Neural cell (in vitro differentiated cells): Measurements from ENCODE around the gene FSIP1. TPM values are rescaled to one million over a fixed set of nuclear protein-coding genes. Genes with fewer than 3 reads are reported as not detected.

Experiments
- H2AFZ ChIP-seq: fragments of 200-600, 300-800 bp; sonication (generic), shearing (Covaris generic); 2 replicates; pipeline ENCODE4 v1.6.0; 2014; ENCODE audit warnings: low read depth, mild to moderate bottlenecking, antibody characterized with exemption, low read length, moderate library complexity
- H3F3A ChIP-seq: fragments of 200-600 bp; shearing (Covaris generic); 2 replicates; pipeline ENCODE4 v1.6.1; 2016; ENCODE audit warnings: mild to moderate bottlenecking, moderate library complexity, mixed read lengths, antibody characterized with exemption, low read length; ENCODE audit not compliant: insufficient read depth, poor library complexity, severe bottlenecking
- H3K27ac ChIP-seq: fragments of 200-600, 300-800 bp; sonication (generic), shearing (Covaris generic); 2 replicates; pipeline ENCODE4 v1.5.1; 2014; ENCODE audit warnings: mild to moderate bottlenecking, low read length, moderate library complexity
- H3K27me3 ChIP-seq: fragments of 300-800, 200-600 bp; sonication (generic), shearing (Covaris generic); 2 replicates; pipeline ENCODE4 v1.6.0; 2014; ENCODE audit warnings: mild to moderate bottlenecking, low read depth, low read length, moderate library complexity; ENCODE audit not compliant: insufficient read depth
- H3K36me3 ChIP-seq: fragments of 300-800, 200-600 bp; sonication (generic), shearing (Covaris generic); 2 replicates; pipeline ENCODE4 v1.5.1; 2014; ENCODE audit warnings: mild to moderate bottlenecking, antibody characterized with exemption, low read length, moderate library complexity; ENCODE audit not compliant: insufficient read depth
- H3K4me2 ChIP-seq: fragments of 300-800, 200-600 bp; sonication (generic), shearing (Covaris generic); 2 replicates; pipeline ENCODE4 v1.6.0; 2014; ENCODE audit warnings: mild to moderate bottlenecking, low read length
- H3K4me3 ChIP-seq: fragments of 300-800, 200-600 bp; sonication (generic), shearing (Covaris generic); 2 replicates; pipeline ENCODE4 v1.5.1; 2014; ENCODE audit warnings: mild to moderate bottlenecking, low read length, moderate library complexity
- H3K79me2 ChIP-seq: fragments of 200-600 bp; shearing (Covaris generic); replicated peaks from 2 replicates; pipeline ENCODE4 v1.6.0; 2014; ENCODE audit warnings: mild to moderate bottlenecking, low read length, moderate library complexity; ENCODE audit not compliant: insufficient read depth
- H3K9ac ChIP-seq: fragments of 300-800, 200-600 bp; sonication (generic), shearing (Covaris generic); 2 replicates; pipeline ENCODE4 v1.6.1; 2016; ENCODE audit warnings: mild to moderate bottlenecking, low read length, mixed read lengths
- H3K9me2 ChIP-seq: fragments of 200-600 bp; shearing (Covaris generic); 2 replicates; pipeline ENCODE4 v1.6.1; 2016; ENCODE audit warnings: mild to moderate bottlenecking, low read length, mixed read lengths; ENCODE audit not compliant: insufficient read depth
- H3K9me3 ChIP-seq: fragments of 200-600, 300-800 bp; sonication (generic), shearing (Covaris generic); 2 replicates; pipeline ENCODE4 v1.6.1; 2016; ENCODE audit warnings: mild to moderate bottlenecking, mixed run types, low read length, moderate library complexity, mixed read lengths
- H4K20me1 ChIP-seq: fragments of 200-600 bp; shearing (Covaris generic); 2 replicates; pipeline ENCODE4 v1.6.1; 2016; ENCODE audit warnings: mild to moderate bottlenecking, mixed run types; ENCODE audit not compliant: insufficient read depth
- EP300 ChIP-seq: fragments of 450-650 bp; conservative IDR thresholded peaks from 2 replicates; pipeline ENCODE4 v1.6.1; 2014; ENCODE audit warnings: antibody characterized with exemption, mild to moderate bottlenecking, moderate library complexity; ENCODE audit not compliant: poor library complexity, severe bottlenecking
- EZH2 ChIP-seq: fragments of 200-600, 300-800 bp; shearing (Covaris generic), sonication (generic); IDR thresholded peaks from 2 replicates; pipeline ENCODE4 v1.6.1; 2014; ENCODE audit warnings: antibody characterized with exemption, low read length, borderline replicate concordance, mild to moderate bottlenecking; ENCODE audit not compliant: insufficient read depth, poor library complexity, severe bottlenecking
- MXI1 ChIP-seq: fragments of 450-650 bp; conservative IDR thresholded peaks from 2 replicates; pipeline ENCODE4 v1.6.1; 2014; ENCODE audit warnings: antibody characterized with exemption, mild to moderate bottlenecking; ENCODE audit not compliant: poor library complexity, severe bottlenecking
- POLR2AphosphoS5 ChIP-seq: IDR thresholded peaks from 2 replicates; pipeline ENCODE4 v1.6.1; 2012
- RAD21 ChIP-seq: fragments of 450-650 bp; conservative IDR thresholded peaks from 2 replicates; pipeline ENCODE4 v1.6.1; 2014; ENCODE audit warnings: antibody characterized with exemption, mild to moderate bottlenecking, moderate library complexity
- SMC3 ChIP-seq: fragments of 450-650 bp; conservative IDR thresholded peaks from 2 replicates; pipeline ENCODE4 v1.6.1; 2014; ENCODE audit warnings: antibody characterized with exemption, mild to moderate bottlenecking, moderate library complexity; ENCODE audit not compliant: poor library complexity
- TAF1 ChIP-seq: IDR thresholded peaks from 2 replicates; pipeline ENCODE4 v1.6.1; 2012; ENCODE audit warnings: low read depth
- polyA plus RNA-seq: library from polyadenylated mRNA; depleted of rRNA; stranded (reverse); fragments of >200 nt; gene quantifications from 2 replicates; pipeline ENCODE4 v1.2.3, GENCODE V29; 2014
- TF ChIP-seq, protein P1 (sequence below): IDR thresholded peaks from 2 replicates; pipeline ENCODE4 v1.6.1; 2012; ENCODE audit warnings: borderline replicate concordance
- TF ChIP-seq, protein P2 (sequence below): fragments of 450-650 bp; IDR thresholded peaks from 2 replicates; pipeline ENCODE4 v1.5.1; 2014; ENCODE audit warnings: antibody characterized with exemption, mild to moderate bottlenecking, moderate library complexity; ENCODE audit not compliant: poor library complexity, severe bottlenecking

FSIP1 gene
- polyA plus RNA-seq, 1 donor from 2014 or later = 3.8 TPM

DNA sequence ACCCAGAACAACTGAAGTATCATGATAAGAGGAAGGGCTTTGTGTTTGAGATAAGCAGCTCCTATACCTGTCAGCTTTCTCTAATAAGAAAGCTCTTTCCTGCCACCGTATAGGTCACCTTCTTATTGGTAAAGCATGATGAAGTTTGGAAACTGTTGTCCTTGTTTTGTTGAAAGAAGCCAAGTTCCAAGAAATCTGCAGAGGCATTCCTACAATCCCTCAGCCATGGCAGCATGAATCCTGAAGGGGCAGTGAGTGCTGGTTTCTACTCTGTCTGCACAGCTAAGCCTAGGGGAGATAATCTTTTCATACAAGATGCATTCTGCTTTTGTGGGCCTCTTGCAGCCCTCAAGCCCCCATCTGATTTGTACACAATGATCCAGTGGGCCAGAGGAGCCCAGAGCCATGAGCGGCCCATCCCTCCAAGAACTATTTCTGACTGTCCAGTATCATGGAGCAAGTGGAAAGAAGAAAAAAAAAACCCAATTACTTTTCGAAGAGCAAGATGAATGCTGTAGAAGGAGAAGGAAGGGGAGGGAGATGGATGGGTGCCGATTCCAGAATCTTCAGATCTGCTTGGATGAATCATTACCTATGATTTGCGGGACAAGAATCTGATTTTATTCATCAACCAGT, 203.7 kb downstream of the FSIP1 start:
- Histone ChIP-seq H3K9me3 (no peaks in the 10 kb centered on the region), H3K36me3 (no peaks in the 10 kb centered on the region), H3K27ac (no peak overlapping the region), H3K4me2 (no peak overlapping the region), H4K20me1 (no peaks in the 10 kb centered on the region), H3K27me3 (peaks cover 31% of the 10 kb centered on the region), H3K9me2 (no peaks in the 10 kb centered on the region), H3K9ac (no peak overlapping the region), H2AFZ (no peak overlapping the region), H3K79me2 (peaks cover 4% of the 10 kb centered on the region), H3F3A (no peaks in the 10 kb centered on the region), H3K4me3 (no peak overlapping the region)
- TF ChIP-seq, protein P1, sequence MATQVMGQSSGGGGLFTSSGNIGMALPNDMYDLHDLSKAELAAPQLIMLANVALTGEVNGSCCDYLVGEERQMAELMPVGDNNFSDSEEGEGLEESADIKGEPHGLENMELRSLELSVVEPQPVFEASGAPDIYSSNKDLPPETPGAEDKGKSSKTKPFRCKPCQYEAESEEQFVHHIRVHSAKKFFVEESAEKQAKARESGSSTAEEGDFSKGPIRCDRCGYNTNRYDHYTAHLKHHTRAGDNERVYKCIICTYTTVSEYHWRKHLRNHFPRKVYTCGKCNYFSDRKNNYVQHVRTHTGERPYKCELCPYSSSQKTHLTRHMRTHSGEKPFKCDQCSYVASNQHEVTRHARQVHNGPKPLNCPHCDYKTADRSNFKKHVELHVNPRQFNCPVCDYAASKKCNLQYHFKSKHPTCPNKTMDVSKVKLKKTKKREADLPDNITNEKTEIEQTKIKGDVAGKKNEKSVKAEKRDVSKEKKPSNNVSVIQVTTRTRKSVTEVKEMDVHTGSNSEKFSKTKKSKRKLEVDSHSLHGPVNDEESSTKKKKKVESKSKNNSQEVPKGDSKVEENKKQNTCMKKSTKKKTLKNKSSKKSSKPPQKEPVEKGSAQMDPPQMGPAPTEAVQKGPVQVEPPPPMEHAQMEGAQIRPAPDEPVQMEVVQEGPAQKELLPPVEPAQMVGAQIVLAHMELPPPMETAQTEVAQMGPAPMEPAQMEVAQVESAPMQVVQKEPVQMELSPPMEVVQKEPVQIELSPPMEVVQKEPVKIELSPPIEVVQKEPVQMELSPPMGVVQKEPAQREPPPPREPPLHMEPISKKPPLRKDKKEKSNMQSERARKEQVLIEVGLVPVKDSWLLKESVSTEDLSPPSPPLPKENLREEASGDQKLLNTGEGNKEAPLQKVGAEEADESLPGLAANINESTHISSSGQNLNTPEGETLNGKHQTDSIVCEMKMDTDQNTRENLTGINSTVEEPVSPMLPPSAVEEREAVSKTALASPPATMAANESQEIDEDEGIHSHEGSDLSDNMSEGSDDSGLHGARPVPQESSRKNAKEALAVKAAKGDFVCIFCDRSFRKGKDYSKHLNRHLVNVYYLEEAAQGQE = no peak
- TF ChIP-seq EZH2 (no peak), RAD21 (no peak), EP300 (no peak), MXI1 (no peak), TAF1 (no peak), POLR2AphosphoS5 (no peak), SMC3 (no peak)
- TF ChIP-seq, protein P2, sequence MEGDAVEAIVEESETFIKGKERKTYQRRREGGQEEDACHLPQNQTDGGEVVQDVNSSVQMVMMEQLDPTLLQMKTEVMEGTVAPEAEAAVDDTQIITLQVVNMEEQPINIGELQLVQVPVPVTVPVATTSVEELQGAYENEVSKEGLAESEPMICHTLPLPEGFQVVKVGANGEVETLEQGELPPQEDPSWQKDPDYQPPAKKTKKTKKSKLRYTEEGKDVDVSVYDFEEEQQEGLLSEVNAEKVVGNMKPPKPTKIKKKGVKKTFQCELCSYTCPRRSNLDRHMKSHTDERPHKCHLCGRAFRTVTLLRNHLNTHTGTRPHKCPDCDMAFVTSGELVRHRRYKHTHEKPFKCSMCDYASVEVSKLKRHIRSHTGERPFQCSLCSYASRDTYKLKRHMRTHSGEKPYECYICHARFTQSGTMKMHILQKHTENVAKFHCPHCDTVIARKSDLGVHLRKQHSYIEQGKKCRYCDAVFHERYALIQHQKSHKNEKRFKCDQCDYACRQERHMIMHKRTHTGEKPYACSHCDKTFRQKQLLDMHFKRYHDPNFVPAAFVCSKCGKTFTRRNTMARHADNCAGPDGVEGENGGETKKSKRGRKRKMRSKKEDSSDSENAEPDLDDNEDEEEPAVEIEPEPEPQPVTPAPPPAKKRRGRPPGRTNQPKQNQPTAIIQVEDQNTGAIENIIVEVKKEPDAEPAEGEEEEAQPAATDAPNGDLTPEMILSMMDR = no peak

DNA sequence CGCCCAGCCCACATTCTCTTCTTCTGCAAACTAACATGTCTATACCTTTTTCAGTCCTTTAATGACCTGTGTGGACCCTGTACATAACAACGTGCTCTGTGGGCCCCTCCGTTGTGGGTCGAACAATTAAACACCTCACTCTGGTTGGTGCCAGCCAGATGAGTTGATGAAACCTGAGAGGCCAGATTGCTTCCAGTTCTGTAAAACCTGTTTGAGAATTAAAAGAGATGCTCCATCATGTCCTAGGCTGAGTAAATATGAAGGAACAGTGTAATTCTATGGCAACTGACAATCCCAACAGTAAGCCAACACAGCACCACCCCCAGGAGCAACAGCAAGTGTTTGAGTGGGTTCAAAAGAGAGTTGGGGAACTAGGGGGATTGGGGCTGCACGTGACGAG, 207.5 kb downstream of the FSIP1 start:
- Histone ChIP-seq H3K27me3 (peaks cover 15% of the 10 kb centered on the region), H3K4me2 (no peak overlapping the region)
- TF ChIP-seq MXI1 = no peak
- TF ChIP-seq EZH2 = no peak
- no peak for TF ChIP-seq TAF1
- TF ChIP-seq, protein P2 = no peak
- TF ChIP-seq, protein P1 = no peak
- no peak for TF ChIP-seq RAD21
- TF ChIP-seq POLR2AphosphoS5 = no peak
- no peak for TF ChIP-seq SMC3
- no peak for TF ChIP-seq EP300

More for the DNA sequence above, 207.5 kb downstream of the FSIP1 start:
- Histone ChIP-seq H3K27ac (no peak overlapping the region), H3K9me2 (no peaks in the 10 kb centered on the region), H2AFZ (no peak overlapping the region), H4K20me1 (no peaks in the 10 kb centered on the region), H3F3A (no peaks in the 10 kb centered on the region), H3K79me2 (peaks cover 4% of the 10 kb centered on the region), H3K4me3 (no peak overlapping the region), H3K9me3 (no peaks in the 10 kb centered on the region), H3K36me3 (no peaks in the 10 kb centered on the region), H3K9ac (no peak overlapping the region)
